GM12878 (cell line): Measurements from ENCODE around the gene IFITM1. TPM values are rescaled to one million over a fixed set of nuclear protein-coding genes. Genes with fewer than 3 reads are reported as not detected.
A peak's percentile ranks its signal among the peaks of the same experiment; 100 is the strongest.

Source experiments
- CBFB ChIP-seq: IDR thresholded peaks from 2 replicates; pipeline ENCODE4 v1.6.1; 2016; ENCODE audit warnings: antibody characterized with exemption, low read depth
- MEF2A ChIP-seq: IDR thresholded peaks from 2 replicates; pipeline ENCODE4 v1.6.1; 2011; ENCODE audit warnings: low read depth, mild to moderate bottlenecking, low read length, moderate library complexity; ENCODE audit not compliant: insufficient read depth
- SREBF1 ChIP-seq: IDR thresholded peaks from 2 replicates; pipeline ENCODE4 v1.6.1; 2012; ENCODE audit warnings: mild to moderate bottlenecking, low read length
- ZBED1 ChIP-seq: IDR thresholded peaks from 2 replicates; pipeline ENCODE4 v1.6.1; 2016; ENCODE audit warnings: borderline replicate concordance
- ZNF384 ChIP-seq: IDR thresholded peaks from 2 replicates; pipeline ENCODE4 v1.6.1; 2012; ENCODE audit warnings: low read depth, mild to moderate bottlenecking, low read length, improper control_type of control experiment, borderline replicate concordance
- polyA plus RNA-seq, 11 experiments: library from polyadenylated mRNA; depleted of rRNA in 4 of 11; unstranded in 6 of 11; stranded (reverse) in 5 of 11; fragments of >200 nt; fragmentation: Nextera tagmentation in 4 of 11; fragmentation: Illumina TruSeq in 1 of 11; extraction: Ambion mirVana in 4 of 11; extraction: Trizol in 1 of 11; gene quantifications; 1 replicate in 1 of 11; 2 replicates in 10 of 11; pipeline versions ENCODE4 v1.2.1 to v1.2.3, GENCODE V29; 2011 to 2016; ENCODE audit warnings: inconsistent platforms in 2 of 11, missing spikeins in 2 of 11, low read depth in 1 of 11
- total RNA-seq, 4 experiments: library from RNA; depleted of rRNA in 3 of 4; stranded (reverse); fragments of >200 nt in 3 of 4; fragmentation: Illumina TruSeq in 1 of 4; extraction: Trizol in 1 of 4; gene quantifications; 2 replicates each; pipeline versions ENCODE4 v1.2.1 to v1.2.3, GENCODE V29; 2013 to 2021
- TF ChIP-seq, protein P1 (sequence below): fragments of 450-650 bp; conservative IDR thresholded peaks from 2 replicates; pipeline ENCODE4 v1.6.1; 2017; ENCODE audit warnings: mild to moderate bottlenecking, moderate library complexity
- TF ChIP-seq, protein P2 (sequence below): fragments of 450-650 bp; IDR thresholded peaks from 2 replicates; pipeline ENCODE4 v1.6.1; 2018; ENCODE audit warnings: mild to moderate bottlenecking, low read depth, moderate library complexity; ENCODE audit not compliant: partially characterized antibody
- TF ChIP-seq, protein P3 (sequence below): fragments of 450-650 bp; IDR thresholded peaks from 2 replicates; pipeline ENCODE4 v1.6.1; 2017; ENCODE audit warnings: mild to moderate bottlenecking, moderate library complexity
- TF ChIP-seq, protein P4 (sequence below), 3 experiments: IDR thresholded peaks in 2 of 3; conservative IDR thresholded peaks in 1 of 3; 2 replicates each; pipeline ENCODE4 v1.5.1; 2011; ENCODE audit warnings: low read depth in 3 of 3, low read length in 3 of 3, mild to moderate bottlenecking in 3 of 3, control low read depth in 2 of 3, moderate library complexity in 2 of 3, inconsistent platforms in 1 of 3, mixed read lengths in 1 of 3; ENCODE audit not compliant: control insufficient read depth in 2 of 3, insufficient read depth in 1 of 3; ENCODE audit errors: extremely low read depth in 1 of 3
- TF ChIP-seq, protein P5 (sequence below): fragments of 150-350 bp; IDR thresholded peaks from 2 replicates; pipeline ENCODE4 v1.6.1; 2016; ENCODE audit warnings: low read depth, low read length

Gene IFITM1
- total and polyA plus RNA-seq, 10 of the 15 experiments (the other 5 are each of a cell fraction or from before 2014, with no cell fraction given): 396 to 2,788 (median 607) TPM

DNA sequence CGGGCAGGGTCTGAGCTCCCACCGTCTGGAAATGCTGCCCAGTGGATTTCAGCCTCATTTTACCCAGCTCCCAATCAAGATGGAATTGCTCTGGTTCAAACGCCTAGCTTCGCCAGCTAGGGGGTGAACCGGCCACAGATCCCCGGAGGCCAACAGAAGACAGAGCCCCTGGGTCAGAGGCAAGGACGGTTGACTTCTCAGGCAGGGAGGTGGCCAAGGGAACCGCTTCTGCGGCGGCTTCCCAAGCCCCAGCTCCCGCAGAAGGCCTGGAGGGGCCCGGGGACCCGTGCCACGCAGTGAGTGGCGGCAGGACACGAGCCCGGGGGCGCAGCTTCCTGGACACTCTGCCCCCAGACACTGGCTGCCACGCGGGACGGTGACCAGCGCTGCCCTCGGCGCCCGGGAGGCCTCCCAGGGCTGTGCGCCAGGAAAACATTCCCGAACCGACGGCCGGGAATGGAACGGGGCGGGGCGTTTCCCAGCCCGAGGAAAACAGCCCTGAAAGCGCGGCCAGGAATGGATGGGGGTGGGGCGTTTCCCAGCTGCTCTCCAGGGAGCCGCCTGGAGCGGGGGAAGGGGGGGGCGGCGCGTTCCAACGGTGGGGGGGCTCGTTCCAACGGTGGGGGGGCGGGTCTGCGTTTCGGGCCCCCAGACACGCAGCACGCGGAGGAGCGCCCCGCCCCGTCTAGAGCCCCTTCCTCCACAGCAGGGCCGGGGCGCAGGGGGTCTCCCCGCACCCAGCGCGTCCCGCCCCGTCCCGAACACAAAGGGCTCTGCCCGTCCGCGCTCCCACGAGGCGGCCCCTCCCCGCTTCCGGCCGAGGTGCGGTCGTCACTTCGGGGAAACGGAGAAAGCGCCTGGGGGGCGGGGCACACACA is 42.0 kb downstream of the IFITM1 start (continued):
- TF ChIP-seq CBFB (0 out of 2 replicates have a peak, but pooled peaks have one; percentile 28), ZNF384 (no peak), MEF2A (no peak), ZBED1 (no peak), SREBF1 (no peak)
- TF ChIP-seq, protein P1, sequence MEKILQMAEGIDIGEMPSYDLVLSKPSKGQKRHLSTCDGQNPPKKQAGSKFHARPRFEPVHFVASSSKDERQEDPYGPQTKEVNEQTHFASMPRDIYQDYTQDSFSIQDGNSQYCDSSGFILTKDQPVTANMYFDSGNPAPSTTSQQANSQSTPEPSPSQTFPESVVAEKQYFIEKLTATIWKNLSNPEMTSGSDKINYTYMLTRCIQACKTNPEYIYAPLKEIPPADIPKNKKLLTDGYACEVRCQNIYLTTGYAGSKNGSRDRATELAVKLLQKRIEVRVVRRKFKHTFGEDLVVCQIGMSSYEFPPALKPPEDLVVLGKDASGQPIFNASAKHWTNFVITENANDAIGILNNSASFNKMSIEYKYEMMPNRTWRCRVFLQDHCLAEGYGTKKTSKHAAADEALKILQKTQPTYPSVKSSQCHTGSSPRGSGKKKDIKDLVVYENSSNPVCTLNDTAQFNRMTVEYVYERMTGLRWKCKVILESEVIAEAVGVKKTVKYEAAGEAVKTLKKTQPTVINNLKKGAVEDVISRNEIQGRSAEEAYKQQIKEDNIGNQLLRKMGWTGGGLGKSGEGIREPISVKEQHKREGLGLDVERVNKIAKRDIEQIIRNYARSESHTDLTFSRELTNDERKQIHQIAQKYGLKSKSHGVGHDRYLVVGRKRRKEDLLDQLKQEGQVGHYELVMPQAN: 0 out of 2 replicates have a peak, but pooled peaks have one; percentile 11
- TF ChIP-seq, protein P2, sequence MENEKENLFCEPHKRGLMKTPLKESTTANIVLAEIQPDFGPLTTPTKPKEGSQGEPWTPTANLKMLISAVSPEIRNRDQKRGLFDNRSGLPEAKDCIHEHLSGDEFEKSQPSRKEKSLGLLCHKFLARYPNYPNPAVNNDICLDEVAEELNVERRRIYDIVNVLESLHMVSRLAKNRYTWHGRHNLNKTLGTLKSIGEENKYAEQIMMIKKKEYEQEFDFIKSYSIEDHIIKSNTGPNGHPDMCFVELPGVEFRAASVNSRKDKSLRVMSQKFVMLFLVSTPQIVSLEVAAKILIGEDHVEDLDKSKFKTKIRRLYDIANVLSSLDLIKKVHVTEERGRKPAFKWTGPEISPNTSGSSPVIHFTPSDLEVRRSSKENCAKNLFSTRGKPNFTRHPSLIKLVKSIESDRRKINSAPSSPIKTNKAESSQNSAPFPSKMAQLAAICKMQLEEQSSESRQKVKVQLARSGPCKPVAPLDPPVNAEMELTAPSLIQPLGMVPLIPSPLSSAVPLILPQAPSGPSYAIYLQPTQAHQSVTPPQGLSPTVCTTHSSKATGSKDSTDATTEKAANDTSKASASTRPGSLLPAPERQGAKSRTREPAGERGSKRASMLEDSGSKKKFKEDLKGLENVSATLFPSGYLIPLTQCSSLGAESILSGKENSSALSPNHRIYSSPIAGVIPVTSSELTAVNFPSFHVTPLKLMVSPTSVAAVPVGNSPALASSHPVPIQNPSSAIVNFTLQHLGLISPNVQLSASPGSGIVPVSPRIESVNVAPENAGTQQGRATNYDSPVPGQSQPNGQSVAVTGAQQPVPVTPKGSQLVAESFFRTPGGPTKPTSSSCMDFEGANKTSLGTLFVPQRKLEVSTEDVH: no peak
- TF ChIP-seq, protein P3, sequence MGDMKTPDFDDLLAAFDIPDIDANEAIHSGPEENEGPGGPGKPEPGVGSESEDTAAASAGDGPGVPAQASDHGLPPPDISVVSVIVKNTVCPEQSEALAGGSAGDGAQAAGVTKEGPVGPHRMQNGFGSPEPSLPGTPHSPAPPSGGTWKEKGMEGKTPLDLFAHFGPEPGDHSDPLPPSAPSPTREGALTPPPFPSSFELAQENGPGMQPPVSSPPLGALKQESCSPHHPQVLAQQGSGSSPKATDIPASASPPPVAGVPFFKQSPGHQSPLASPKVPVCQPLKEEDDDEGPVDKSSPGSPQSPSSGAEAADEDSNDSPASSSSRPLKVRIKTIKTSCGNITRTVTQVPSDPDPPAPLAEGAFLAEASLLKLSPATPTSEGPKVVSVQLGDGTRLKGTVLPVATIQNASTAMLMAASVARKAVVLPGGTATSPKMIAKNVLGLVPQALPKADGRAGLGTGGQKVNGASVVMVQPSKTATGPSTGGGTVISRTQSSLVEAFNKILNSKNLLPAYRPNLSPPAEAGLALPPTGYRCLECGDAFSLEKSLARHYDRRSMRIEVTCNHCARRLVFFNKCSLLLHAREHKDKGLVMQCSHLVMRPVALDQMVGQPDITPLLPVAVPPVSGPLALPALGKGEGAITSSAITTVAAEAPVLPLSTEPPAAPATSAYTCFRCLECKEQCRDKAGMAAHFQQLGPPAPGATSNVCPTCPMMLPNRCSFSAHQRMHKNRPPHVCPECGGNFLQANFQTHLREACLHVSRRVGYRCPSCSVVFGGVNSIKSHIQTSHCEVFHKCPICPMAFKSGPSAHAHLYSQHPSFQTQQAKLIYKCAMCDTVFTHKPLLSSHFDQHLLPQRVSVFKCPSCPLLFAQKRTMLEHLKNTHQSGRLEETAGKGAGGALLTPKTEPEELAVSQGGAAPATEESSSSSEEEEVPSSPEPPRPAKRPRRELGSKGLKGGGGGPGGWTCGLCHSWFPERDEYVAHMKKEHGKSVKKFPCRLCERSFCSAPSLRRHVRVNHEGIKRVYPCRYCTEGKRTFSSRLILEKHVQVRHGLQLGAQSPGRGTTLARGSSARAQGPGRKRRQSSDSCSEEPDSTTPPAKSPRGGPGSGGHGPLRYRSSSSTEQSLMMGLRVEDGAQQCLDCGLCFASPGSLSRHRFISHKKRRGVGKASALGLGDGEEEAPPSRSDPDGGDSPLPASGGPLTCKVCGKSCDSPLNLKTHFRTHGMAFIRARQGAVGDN: no peak; the same call in none of the 2 replicates
- TF ChIP-seq, protein P4, sequence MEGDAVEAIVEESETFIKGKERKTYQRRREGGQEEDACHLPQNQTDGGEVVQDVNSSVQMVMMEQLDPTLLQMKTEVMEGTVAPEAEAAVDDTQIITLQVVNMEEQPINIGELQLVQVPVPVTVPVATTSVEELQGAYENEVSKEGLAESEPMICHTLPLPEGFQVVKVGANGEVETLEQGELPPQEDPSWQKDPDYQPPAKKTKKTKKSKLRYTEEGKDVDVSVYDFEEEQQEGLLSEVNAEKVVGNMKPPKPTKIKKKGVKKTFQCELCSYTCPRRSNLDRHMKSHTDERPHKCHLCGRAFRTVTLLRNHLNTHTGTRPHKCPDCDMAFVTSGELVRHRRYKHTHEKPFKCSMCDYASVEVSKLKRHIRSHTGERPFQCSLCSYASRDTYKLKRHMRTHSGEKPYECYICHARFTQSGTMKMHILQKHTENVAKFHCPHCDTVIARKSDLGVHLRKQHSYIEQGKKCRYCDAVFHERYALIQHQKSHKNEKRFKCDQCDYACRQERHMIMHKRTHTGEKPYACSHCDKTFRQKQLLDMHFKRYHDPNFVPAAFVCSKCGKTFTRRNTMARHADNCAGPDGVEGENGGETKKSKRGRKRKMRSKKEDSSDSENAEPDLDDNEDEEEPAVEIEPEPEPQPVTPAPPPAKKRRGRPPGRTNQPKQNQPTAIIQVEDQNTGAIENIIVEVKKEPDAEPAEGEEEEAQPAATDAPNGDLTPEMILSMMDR (IDR thresholded peaks at IDR 0.05 in 2 of 3, conservative IDR thresholded peaks at IDR 0.05 in 1 of 3; ENCODE audit: control insufficient read depth in 2 of 3, extremely low read depth in 1 of 3, insufficient read depth in 1 of 3, low read depth in 3 of 3, low read length in 3 of 3): no peak
- TF ChIP-seq, protein P5, sequence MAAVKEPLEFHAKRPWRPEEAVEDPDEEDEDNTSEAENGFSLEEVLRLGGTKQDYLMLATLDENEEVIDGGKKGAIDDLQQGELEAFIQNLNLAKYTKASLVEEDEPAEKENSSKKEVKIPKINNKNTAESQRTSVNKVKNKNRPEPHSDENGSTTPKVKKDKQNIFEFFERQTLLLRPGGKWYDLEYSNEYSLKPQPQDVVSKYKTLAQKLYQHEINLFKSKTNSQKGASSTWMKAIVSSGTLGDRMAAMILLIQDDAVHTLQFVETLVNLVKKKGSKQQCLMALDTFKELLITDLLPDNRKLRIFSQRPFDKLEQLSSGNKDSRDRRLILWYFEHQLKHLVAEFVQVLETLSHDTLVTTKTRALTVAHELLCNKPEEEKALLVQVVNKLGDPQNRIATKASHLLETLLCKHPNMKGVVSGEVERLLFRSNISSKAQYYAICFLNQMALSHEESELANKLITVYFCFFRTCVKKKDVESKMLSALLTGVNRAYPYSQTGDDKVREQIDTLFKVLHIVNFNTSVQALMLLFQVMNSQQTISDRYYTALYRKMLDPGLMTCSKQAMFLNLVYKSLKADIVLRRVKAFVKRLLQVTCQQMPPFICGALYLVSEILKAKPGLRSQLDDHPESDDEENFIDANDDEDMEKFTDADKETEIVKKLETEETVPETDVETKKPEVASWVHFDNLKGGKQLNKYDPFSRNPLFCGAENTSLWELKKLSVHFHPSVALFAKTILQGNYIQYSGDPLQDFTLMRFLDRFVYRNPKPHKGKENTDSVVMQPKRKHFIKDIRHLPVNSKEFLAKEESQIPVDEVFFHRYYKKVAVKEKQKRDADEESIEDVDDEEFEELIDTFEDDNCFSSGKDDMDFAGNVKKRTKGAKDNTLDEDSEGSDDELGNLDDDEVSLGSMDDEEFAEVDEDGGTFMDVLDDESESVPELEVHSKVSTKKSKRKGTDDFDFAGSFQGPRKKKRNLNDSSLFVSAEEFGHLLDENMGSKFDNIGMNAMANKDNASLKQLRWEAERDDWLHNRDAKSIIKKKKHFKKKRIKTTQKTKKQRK: no peak
